ENCODE data around the gene PIGH. TPM values are rescaled to one million over a fixed set of nuclear protein-coding genes. Genes with fewer than 3 reads are reported as not detected.

Gene PIGH
- total and polyA plus RNA-seq, 2 experiments from 2014 or later = 64.4 to 75.8 TPM

DNA sequence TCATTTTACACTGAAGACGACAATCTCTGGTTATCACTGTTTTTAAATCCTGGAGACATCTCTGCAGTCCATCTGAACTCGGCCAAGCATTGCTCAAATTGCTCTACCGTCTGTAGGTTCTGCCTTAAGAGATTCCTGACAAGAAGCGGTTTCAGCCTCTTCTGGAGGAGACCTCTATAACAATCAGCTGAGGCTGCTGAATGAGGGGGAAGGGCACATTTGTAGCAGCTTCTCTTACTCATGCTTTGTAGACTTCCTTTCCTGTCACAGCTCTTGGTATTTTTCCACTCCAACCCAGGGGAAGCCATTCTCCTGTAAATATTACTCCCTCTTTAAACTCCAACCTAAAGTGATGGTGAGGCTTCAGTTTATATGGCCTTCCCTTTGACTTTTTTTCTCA is 22.6 kb upstream of the PIGH start:
- Histone ChIP-seq H2AFZ (no peak overlapping the region), H3K4me2 (peak overlapping the region; percentile 19), H3K9me2 (replicated peaks; ENCODE audit: insufficient read depth) (no peaks in the 10 kb centered on the region), H3K27ac (peak overlapping the region; percentile 75), H3K9me3 (ENCODE audit: low read depth) (no peaks in the 10 kb centered on the region), H3K4me1 (ENCODE audit: insufficient read depth) (peaks cover 18% of the 10 kb centered on the region), H3K27me3 (no peaks in the 10 kb centered on the region), H3K79me2 (no peaks in the 10 kb centered on the region), H3K36me3 (replicated peaks; ENCODE audit: insufficient read depth, low read depth) (no peaks in the 10 kb centered on the region), H3K4me3 (no peak overlapping the region), H4K20me1 (ENCODE audit: insufficient read depth, poor library complexity, severe bottlenecking) (no peaks in the 10 kb centered on the region)
- WGBS (ENCODE audit: low lambda C conversion rate, missing lambda C conversion rate) = 35% methylated on average over 4 of the region's 4 CpGs
- TF ChIP-seq, protein P1, sequence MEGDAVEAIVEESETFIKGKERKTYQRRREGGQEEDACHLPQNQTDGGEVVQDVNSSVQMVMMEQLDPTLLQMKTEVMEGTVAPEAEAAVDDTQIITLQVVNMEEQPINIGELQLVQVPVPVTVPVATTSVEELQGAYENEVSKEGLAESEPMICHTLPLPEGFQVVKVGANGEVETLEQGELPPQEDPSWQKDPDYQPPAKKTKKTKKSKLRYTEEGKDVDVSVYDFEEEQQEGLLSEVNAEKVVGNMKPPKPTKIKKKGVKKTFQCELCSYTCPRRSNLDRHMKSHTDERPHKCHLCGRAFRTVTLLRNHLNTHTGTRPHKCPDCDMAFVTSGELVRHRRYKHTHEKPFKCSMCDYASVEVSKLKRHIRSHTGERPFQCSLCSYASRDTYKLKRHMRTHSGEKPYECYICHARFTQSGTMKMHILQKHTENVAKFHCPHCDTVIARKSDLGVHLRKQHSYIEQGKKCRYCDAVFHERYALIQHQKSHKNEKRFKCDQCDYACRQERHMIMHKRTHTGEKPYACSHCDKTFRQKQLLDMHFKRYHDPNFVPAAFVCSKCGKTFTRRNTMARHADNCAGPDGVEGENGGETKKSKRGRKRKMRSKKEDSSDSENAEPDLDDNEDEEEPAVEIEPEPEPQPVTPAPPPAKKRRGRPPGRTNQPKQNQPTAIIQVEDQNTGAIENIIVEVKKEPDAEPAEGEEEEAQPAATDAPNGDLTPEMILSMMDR (IDR thresholded peaks at IDR 0.05; ENCODE audit: poor library complexity) = no peak
- TF ChIP-seq EZH2phosphoT487 (IDR thresholded peaks at IDR 0.05; ENCODE audit: low read depth, severe bottlenecking, unreplicated experiment) = no peak
- TF ChIP-seq EZH2 (IDR thresholded peaks at IDR 0.05; ENCODE audit: borderline replicate concordance) = no peak
- DNase-seq (ENCODE audit: low spot score) = peak; percentile 81

DNA sequence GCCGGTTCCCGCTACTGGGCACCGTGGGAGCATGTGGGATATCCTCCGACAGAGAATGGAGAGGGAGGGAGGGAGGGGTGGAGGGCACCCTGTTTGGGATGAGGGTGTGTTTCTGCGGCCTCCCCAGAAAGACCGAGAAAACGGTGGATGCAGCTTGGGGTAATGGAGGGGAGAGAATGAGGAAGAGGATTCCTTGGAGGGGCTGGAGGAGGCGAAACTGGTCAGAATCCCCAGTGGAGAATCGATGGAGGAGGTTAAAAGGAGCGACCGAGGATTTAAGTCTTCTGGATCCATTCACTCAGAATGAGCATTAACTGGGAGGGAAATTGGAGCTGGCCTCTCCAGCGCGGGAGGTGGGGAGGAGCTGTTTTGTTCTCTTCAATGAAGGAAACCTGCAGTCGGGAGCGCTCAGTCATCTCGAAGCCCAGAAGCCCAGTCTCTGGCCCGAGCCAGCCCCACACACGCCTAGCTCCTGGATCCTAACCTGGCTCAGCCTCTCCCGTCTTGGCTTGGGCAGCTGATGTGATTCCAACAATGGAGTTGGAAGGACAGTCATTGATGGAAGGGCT is 20.2 kb upstream of the PIGH start:
- no peaks in the 10 kb centered on the region for H3K36me3 ChIP-seq (replicated peaks; ENCODE audit: insufficient read depth, low read depth)
- peaks cover 18% of the 10 kb centered on the region for H3K4me1 ChIP-seq (ENCODE audit: insufficient read depth)
- peak overlapping the region; percentile 82 for H3K4me3 ChIP-seq
- H3K79me2 ChIP-seq = no peaks in the 10 kb centered on the region
- 3% methylated on average over 15 of the region's 19 CpGs for WGBS (ENCODE audit: low lambda C conversion rate, missing lambda C conversion rate)
- TF ChIP-seq EZH2phosphoT487 (IDR thresholded peaks at IDR 0.05; ENCODE audit: low read depth, severe bottlenecking, unreplicated experiment) (no peak), EZH2 (IDR thresholded peaks at IDR 0.05; ENCODE audit: borderline replicate concordance) (no peak)
- TF ChIP-seq, protein P1 (IDR thresholded peaks at IDR 0.05; ENCODE audit: poor library complexity) = no peak
- H2AFZ ChIP-seq = peak overlapping the region; percentile 82
- H3K27me3 ChIP-seq = no peaks in the 10 kb centered on the region
- H3K9me3 ChIP-seq (ENCODE audit: low read depth) = no peaks in the 10 kb centered on the region
- no peaks in the 10 kb centered on the region for H4K20me1 ChIP-seq (ENCODE audit: insufficient read depth, poor library complexity, severe bottlenecking)
- no peaks in the 10 kb centered on the region for H3K9me2 ChIP-seq (replicated peaks; ENCODE audit: insufficient read depth)
- H3K27ac ChIP-seq = peak overlapping the region; percentile 89
- H3K4me2 ChIP-seq = peak overlapping the region; percentile 92
- peak; percentile 50 for DNase-seq (ENCODE audit: low spot score)

DNA sequence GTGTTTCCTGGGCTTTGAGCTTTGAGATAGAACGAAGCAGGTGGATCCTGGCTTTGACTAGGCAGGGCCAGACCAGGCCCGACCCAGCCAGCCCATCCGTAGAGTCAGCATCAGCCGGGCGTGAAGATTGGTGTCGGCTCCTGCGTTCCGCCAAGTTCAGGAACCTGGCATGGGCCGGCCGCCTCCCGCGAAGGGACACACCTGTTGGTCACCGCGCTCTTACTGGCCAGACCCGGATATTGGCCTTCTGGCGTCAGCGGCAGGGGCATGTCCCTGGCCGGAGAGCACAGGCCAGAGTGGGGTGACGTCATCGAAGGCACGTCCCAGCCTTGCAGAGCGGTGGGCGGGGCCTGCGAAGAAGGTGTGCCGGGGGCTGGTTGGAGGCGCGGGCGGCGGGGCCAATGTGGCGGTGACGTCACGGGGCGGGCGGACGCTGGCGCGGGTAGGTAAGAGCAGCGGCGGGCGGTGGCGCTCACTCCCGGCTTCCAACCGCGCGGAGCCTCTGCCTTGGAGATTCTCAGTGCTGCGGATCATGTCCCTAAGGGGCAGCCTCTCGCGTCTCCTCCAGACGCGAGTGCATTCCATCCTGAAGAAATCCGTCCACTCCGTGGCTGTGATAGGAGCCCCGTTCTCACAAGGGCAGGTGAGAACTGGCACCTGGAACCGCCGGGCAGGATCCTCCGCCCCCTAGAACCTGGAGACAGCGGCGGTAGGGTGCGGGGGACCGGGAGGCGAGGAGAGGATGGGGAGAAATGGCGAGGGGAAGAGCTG is 19.6 kb upstream of the PIGH start, which contains the start of gene ARG2:
TSS of gene ARG2 (plus strand) at position 475 of the 771 bp plus-strand sequence. CDS start at position 533, 58 bp downstream.
- H3K27ac ChIP-seq = peak within 1 kb of the TSS; percentile 93
- no peaks in the 10 kb centered on the region for H3K9me3 ChIP-seq (ENCODE audit: low read depth)
- peak within 1 kb of the TSS; percentile 92 for H3K4me2 ChIP-seq
- TF ChIP-seq, protein P1 (IDR thresholded peaks at IDR 0.05; ENCODE audit: poor library complexity) = no peak
- TF ChIP-seq EZH2 (IDR thresholded peaks at IDR 0.05; ENCODE audit: borderline replicate concordance) (no peak), EZH2phosphoT487 (IDR thresholded peaks at IDR 0.05; ENCODE audit: low read depth, severe bottlenecking, unreplicated experiment) (no peak)
- 2% methylated on average over 46 of the region's 62 CpGs for WGBS (ENCODE audit: low lambda C conversion rate, missing lambda C conversion rate)
- H3K79me2 ChIP-seq = no peaks in the 10 kb centered on the region
- no peaks in the 10 kb centered on the region for H4K20me1 ChIP-seq (ENCODE audit: insufficient read depth, poor library complexity, severe bottlenecking)
- peaks cover 18% of the 10 kb centered on the region for H3K4me1 ChIP-seq (ENCODE audit: insufficient read depth)
- H3K4me3 ChIP-seq = peak within 1 kb of the TSS; percentile 82
- H3K27me3 ChIP-seq = no peaks in the 10 kb centered on the region
- no peaks in the 10 kb centered on the region for H3K36me3 ChIP-seq (replicated peaks; ENCODE audit: insufficient read depth, low read depth)
- H3K9me2 ChIP-seq (replicated peaks; ENCODE audit: insufficient read depth) = no peaks in the 10 kb centered on the region
- peak; percentile 100 for DNase-seq (ENCODE audit: low spot score)
- H2AFZ ChIP-seq = peak within 1 kb of the TSS; percentile 82

Data from hepatocyte (in vitro differentiated cells).